ENCODE data around the gene C1orf21.

C1orf21 gene

DNA sequence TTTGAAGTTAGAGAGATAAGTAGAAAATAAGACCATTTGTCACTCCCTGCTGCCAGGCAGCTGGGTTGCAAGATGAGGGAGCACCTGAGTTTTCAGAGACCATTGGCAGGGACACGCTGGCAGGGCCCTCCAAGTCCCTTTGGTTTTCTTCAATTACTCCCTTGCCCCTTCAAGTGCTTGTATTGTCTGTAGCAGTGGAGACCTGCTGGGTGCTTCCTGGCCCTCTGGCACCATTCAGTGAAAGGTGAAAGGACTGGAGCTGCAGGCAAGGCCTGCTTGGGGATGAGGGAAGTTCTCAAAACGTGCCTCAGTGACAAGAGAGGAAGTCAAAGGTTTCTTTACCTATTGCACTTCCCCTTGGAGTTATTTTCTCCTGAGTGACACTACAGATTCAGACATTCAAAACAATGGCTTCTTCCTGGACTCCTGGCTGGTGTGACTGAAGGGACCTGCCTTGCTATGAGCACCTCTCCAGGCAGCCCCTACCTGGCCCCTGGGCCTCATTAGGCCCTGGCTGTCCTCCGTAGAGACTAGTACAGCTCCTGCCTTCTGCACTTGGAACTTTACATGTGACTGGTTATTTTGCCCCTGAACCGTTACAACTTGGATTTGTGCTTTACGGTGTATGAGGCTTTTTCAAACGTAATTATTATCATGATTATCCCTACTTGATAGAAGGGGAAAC lies 100.1 kb downstream of the C1orf21 start:
- ATAC-seq: no peak
- TF ChIP-seq OSR1 (CRISPR knock-in tag; IDR thresholded peaks at IDR 0.05): no peak
- no peak for TF ChIP-seq ZNF70 (CRISPR knock-in tag; IDR thresholded peaks at IDR 0.05)
- no peak for TF ChIP-seq ZNF565 (CRISPR knock-in tag; conservative IDR thresholded peaks at IDR 0.05; ENCODE audit: low read depth)
- TF ChIP-seq SNAI2 (CRISPR knock-in tag; IDR thresholded peaks at IDR 0.05): no peak
- no peak for TF ChIP-seq GLIS3 (CRISPR knock-in tag; IDR thresholded peaks at IDR 0.05)
- TF ChIP-seq, protein P1, sequence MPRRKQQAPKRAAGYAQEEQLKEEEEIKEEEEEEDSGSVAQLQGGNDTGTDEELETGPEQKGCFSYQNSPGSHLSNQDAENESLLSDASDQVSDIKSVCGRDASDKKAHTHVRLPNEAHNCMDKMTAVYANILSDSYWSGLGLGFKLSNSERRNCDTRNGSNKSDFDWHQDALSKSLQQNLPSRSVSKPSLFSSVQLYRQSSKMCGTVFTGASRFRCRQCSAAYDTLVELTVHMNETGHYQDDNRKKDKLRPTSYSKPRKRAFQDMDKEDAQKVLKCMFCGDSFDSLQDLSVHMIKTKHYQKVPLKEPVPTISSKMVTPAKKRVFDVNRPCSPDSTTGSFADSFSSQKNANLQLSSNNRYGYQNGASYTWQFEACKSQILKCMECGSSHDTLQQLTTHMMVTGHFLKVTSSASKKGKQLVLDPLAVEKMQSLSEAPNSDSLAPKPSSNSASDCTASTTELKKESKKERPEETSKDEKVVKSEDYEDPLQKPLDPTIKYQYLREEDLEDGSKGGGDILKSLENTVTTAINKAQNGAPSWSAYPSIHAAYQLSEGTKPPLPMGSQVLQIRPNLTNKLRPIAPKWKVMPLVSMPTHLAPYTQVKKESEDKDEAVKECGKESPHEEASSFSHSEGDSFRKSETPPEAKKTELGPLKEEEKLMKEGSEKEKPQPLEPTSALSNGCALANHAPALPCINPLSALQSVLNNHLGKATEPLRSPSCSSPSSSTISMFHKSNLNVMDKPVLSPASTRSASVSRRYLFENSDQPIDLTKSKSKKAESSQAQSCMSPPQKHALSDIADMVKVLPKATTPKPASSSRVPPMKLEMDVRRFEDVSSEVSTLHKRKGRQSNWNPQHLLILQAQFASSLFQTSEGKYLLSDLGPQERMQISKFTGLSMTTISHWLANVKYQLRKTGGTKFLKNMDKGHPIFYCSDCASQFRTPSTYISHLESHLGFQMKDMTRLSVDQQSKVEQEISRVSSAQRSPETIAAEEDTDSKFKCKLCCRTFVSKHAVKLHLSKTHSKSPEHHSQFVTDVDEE (CRISPR knock-in tag; IDR thresholded peaks at IDR 0.05): no peak
- TF ChIP-seq, protein P2, sequence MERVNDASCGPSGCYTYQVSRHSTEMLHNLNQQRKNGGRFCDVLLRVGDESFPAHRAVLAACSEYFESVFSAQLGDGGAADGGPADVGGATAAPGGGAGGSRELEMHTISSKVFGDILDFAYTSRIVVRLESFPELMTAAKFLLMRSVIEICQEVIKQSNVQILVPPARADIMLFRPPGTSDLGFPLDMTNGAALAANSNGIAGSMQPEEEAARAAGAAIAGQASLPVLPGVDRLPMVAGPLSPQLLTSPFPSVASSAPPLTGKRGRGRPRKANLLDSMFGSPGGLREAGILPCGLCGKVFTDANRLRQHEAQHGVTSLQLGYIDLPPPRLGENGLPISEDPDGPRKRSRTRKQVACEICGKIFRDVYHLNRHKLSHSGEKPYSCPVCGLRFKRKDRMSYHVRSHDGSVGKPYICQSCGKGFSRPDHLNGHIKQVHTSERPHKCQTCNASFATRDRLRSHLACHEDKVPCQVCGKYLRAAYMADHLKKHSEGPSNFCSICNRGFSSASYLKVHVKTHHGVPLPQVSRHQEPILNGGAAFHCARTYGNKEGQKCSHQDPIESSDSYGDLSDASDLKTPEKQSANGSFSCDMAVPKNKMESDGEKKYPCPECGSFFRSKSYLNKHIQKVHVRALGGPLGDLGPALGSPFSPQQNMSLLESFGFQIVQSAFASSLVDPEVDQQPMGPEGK (CRISPR knock-in tag; IDR thresholded peaks at IDR 0.05; ENCODE audit: borderline replicate concordance): no peak
- TF ChIP-seq, protein P3, sequence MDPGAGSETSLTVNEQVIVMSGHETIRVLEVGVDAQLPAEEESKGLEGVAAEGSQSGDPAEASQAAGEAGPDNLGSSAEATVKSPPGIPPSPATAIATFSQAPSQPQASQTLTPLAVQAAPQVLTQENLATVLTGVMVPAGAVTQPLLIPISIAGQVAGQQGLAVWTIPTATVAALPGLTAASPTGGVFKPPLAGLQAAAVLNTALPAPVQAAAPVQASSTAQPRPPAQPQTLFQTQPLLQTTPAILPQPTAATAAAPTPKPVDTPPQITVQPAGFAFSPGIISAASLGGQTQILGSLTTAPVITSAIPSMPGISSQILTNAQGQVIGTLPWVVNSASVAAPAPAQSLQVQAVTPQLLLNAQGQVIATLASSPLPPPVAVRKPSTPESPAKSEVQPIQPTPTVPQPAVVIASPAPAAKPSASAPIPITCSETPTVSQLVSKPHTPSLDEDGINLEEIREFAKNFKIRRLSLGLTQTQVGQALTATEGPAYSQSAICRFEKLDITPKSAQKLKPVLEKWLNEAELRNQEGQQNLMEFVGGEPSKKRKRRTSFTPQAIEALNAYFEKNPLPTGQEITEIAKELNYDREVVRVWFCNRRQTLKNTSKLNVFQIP (CRISPR knock-in tag; IDR thresholded peaks at IDR 0.05; ENCODE audit: borderline replicate concordance, low read depth): no peak
- TF ChIP-seq ZNF8 (CRISPR knock-in tag; IDR thresholded peaks at IDR 0.05): no peak
- TF ChIP-seq ZFP3 (CRISPR knock-in tag; IDR thresholded peaks at IDR 0.05): no peak
- no peak for TF ChIP-seq TOX (CRISPR knock-in tag; IDR thresholded peaks at IDR 0.05; ENCODE audit: borderline replicate concordance)

DNA sequence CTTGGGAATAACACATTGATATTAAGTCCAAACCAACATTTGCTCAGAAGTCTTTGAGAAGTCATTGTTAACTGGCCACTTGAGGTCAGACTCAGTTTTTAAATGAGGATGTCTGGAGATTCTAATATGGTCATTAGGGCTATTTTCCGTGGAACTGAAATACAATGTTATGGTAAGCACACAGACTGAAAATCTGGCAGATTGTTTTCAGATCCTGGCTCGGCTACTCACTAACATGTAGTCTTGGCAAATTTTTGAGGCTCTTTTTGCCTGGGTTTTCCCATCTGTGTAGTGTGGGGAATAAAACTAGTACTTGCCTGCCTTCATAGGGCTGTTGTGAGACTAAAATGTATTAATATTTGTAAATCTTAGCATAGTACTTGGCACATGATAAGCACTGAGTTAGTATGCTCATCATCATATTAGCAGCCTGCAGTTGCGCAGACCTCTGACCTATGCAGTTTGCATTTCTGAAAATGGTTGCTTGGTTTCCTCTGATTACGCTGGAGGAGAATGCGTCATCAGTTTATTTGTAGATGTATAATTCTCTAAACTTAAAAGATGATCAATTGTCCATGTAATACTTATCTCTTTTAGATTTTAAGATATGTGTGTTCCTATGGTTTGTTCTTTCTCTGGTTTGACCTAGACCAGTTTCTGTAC lies 100.8 kb downstream of the C1orf21 start:
- TF ChIP-seq ZC3H10 (CRISPR knock-in tag; IDR thresholded peaks at IDR 0.05) (no peak), SNAI2 (CRISPR knock-in tag; IDR thresholded peaks at IDR 0.05) (no peak), ISL1 (CRISPR knock-in tag; IDR thresholded peaks at IDR 0.05) (no peak), RARB (CRISPR knock-in tag; IDR thresholded peaks at IDR 0.05) (no peak), ZNF70 (CRISPR knock-in tag; IDR thresholded peaks at IDR 0.05) (no peak), ARNTL (CRISPR knock-in tag; IDR thresholded peaks at IDR 0.05; ENCODE audit: borderline replicate concordance, low read depth) (no peak), OSR1 (CRISPR knock-in tag; IDR thresholded peaks at IDR 0.05) (no peak), ZNF8 (CRISPR knock-in tag; IDR thresholded peaks at IDR 0.05) (no peak), TOX (CRISPR knock-in tag; IDR thresholded peaks at IDR 0.05; ENCODE audit: borderline replicate concordance) (no peak), PPARA (CRISPR knock-in tag; IDR thresholded peaks at IDR 0.05; ENCODE audit: borderline replicate concordance) (no peak), CSDC2 (CRISPR knock-in tag; IDR thresholded peaks at IDR 0.05) (no peak), BACH2 (CRISPR knock-in tag; IDR thresholded peaks at IDR 0.05; ENCODE audit: borderline replicate concordance) (no peak), ZNF565 (CRISPR knock-in tag; conservative IDR thresholded peaks at IDR 0.05; ENCODE audit: low read depth) (no peak), ZFP3 (CRISPR knock-in tag; IDR thresholded peaks at IDR 0.05) (no peak), ZFP30 (CRISPR knock-in tag; IDR thresholded peaks at IDR 0.05) (no peak)
- TF ChIP-seq, protein P3 (CRISPR knock-in tag; IDR thresholded peaks at IDR 0.05; ENCODE audit: borderline replicate concordance, low read depth): no peak
- TF ChIP-seq, protein P4, sequence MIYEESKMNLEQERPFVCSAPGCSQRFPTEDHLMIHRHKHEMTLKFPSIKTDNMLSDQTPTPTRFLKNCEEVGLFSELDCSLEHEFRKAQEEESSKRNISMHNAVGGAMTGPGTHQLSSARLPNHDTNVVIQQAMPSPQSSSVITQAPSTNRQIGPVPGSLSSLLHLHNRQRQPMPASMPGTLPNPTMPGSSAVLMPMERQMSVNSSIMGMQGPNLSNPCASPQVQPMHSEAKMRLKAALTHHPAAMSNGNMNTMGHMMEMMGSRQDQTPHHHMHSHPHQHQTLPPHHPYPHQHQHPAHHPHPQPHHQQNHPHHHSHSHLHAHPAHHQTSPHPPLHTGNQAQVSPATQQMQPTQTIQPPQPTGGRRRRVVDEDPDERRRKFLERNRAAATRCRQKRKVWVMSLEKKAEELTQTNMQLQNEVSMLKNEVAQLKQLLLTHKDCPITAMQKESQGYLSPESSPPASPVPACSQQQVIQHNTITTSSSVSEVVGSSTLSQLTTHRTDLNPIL (CRISPR knock-in tag; IDR thresholded peaks at IDR 0.05; ENCODE audit: low read depth): no peak
- TF ChIP-seq, protein P2 (CRISPR knock-in tag; IDR thresholded peaks at IDR 0.05; ENCODE audit: borderline replicate concordance): no peak
- TF ChIP-seq, protein P1 (CRISPR knock-in tag; IDR thresholded peaks at IDR 0.05): no peak
- TF ChIP-seq, protein P5, sequence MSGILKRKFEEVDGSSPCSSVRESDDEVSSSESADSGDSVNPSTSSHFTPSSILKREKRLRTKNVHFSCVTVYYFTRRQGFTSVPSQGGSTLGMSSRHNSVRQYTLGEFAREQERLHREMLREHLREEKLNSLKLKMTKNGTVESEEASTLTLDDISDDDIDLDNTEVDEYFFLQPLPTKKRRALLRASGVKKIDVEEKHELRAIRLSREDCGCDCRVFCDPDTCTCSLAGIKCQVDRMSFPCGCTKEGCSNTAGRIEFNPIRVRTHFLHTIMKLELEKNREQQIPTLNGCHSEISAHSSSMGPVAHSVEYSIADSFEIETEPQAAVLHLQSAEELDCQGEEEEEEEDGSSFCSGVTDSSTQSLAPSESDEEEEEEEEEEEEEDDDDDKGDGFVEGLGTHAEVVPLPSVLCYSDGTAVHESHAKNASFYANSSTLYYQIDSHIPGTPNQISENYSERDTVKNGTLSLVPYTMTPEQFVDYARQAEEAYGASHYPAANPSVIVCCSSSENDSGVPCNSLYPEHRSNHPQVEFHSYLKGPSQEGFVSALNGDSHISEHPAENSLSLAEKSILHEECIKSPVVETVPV (CRISPR knock-in tag; IDR thresholded peaks at IDR 0.05): no peak
- ATAC-seq: no peak
